GM12874 (cell line): ENCODE results near the gene SPTLC2.

Experiments used
- CTCF ChIP-seq: IDR thresholded peaks from 2 replicates; pipeline ENCODE4 v1.5.1; 2011; ENCODE audit warnings: low read depth, mild to moderate bottlenecking, control low read depth, low read length, moderate library complexity; ENCODE audit not compliant: insufficient read depth

Gene SPTLC2

DNA sequence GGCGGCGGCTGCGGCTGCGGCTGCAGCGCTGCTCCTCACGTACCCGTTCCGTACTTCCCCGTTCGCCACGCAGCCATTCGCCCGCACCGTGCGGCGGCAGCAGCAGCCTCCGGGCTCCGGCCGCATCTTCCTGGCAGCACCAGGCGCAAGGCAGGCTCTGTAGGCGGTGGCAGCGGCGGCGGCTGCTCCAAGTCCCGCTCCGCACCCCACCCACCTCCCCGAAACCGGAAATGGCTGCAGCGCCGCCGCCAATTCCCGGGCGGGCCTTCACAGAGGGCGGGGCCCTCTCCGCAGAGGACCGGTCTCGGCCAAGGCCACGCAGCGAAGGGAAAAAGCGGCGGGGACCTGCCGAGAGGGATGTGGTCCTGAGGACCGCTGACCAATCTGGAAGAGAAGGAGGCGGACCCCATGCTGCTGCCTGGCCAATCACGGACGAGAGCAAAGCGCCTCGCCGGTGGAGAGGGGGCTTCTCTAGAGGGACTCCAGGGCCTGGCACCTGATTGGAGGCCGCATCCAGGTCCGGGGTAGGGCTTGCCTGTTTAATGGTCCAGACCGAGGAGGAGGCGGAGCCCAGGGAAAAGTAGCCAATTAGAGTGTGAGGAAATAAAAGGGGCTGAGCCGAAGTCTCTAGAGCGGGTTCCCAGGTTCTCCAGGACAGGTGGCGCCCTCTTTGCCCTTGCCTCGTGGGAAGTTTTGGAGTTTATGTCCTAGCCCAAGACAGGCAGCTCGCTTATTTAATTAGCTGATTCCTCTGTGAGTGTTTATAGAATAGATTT is at the start of gene SPTLC2:
Gene SPTLC2 (minus strand): TSS at position 184 of the 776 bp plus-strand sequence. CDS start 58 bp downstream, at position 126.
- no peak for TF ChIP-seq CTCF

DNA sequence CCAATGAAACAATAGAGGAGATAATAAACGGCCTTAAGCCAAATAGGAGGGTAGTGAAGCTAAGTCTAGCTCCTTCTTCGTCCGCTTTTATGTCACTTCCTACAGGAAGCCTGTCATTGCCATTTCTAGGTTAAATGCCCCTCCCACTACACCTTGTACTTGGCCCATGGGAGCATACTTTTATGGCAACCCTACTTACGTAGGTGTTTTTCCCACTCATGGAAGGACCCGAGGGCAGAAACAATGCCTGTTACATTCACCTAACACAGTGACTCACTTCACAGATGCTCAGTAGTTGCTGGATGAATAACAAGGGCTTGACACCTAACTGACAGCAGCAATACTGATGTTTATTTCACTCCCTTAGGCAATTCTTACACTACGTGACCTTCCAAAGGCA is 46.9 kb upstream of the SPTLC2 start:
- no peak for TF ChIP-seq CTCF

GRCh38 chr14:77660754-77661153 is 44.3 kb upstream of the SPTLC2 start:
- no peak for TF ChIP-seq CTCF

DNA sequence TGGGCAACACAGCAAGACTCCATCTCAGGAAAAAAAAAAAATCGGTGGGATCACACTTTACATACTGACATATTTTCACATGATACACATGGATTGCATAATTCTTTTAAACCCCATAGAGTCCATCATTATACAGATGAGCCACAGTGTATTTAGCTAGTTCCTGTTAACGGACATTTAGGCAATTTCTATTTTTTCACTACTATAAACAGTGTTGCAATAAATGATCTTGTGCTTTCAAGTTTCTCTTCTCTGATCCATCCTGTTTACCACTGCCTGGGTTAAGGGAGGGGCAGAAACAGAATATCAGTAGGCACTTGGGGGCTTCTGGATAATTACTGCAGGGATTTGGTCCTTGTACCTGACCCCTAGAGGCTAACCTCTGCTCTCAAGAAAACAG is 43.4 kb upstream of the SPTLC2 start:
- no peak for TF ChIP-seq CTCF

DNA sequence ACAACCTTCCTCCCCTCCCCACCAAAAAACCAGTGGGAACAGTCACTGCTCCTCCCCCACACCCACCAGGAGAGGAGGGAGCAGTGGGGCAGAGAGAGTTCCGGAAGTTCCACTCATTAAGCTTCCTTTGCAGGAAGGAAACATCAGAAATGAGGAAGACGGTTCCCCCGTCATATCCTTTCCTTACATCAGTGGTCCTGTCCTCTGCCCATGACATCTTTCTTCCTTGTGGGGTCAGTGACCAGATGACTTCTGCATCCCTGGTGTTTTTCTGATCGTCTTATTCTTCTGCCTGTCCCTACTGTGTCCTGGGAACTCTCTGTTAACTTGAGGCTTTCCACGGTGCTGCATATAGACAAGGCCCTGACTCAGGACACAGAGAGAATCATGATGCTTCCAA is 40.8 kb upstream of the SPTLC2 start:
- TF ChIP-seq CTCF = no peak

DNA sequence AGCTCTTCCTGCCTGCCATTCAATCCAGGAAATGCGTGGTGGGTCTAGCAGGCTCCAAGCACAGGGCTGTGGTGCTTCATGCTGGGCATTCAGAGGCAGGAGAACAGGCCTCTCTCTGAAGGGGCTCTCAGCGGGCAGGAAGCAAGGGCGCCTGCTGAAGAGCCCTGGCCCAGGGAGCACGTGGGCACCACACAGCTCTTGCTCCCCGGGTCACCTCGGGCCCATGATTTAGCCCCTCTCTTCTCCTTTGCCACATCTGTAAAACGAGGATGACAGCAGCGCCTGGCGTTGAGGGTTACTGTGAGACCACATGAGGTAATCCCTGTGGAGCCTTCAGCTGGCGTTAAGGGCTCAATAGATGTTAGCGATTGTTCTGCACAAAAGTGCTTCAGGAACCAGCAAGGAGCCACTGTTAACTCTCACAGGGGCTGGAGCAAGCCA is 37.6 kb upstream of the SPTLC2 start:
- no peak for TF ChIP-seq CTCF

DNA sequence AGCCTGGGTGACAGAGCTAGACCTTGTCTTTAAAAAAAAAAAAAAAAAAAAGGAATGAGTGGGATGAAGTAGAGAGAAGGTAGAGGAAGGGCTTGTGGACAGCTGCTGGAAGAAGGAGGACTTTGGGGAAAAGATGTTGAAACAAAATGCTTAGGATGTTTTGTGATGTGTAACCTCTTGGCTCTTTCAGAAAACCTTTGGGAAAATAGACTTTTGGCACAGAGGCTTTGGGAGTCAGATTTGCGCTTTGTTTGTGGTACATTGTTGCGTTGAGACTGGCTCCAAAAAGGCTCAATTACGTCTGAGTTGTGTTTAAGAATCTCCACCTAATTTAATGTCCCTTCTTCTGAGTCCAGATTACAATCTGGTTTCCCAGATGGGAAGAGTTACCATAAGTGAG is 32.9 kb upstream of the SPTLC2 start:
- TF ChIP-seq CTCF = no peak
